ENCODE measurements around the gene SKI. TPM values are rescaled to one million over a fixed set of nuclear protein-coding genes. Genes with fewer than 3 reads are reported as not detected.

Gene SKI
- total RNA-seq, 1 experiment from 2014 or later = 89.5 TPM

DNA sequence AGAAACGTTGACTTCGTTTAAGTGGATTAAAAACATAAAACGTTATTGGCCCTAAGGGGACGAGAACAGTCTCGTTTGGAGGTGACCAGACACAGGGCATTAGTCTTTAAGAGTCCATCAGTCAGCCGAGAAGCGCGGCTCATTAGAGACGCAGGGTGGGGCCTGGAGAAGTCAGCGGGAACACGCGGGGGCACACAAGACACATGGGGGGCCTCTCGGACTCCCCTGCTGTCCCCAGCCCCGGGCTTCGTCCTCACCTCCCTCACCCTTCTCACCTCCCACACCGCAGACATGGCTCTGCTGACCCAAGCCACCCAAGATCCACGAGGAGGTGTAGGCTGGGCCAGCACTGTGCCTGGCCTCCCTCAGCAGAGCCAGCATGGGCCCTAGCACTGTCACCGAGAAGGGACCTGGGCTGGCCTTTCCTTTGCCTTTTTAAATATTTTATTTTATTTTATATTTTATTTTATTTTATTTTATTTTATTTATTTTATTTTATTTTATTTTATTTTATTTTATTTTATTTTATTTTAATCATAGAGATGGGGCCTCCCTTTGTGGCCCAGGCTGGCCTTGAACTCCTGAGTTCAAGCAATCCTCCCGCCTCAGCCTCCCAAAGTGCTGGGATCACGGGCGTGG, 114.4 kb downstream of the SKI start:
- no CpG with 5 or more reads among the region's 21 CpGs for WGBS (ENCODE audit: extremely low coverage, insufficient read length, low lambda C conversion rate)
- Mint-ChIP-seq H3K4me3 (no peak overlapping the region), H3K27me3 (ENCODE audit: low read depth) (no peaks in the 10 kb centered on the region)

More for the DNA sequence above, 114.4 kb downstream of the SKI start:
- Histone ChIP-seq H3T11ph (ENCODE audit: low read length) (no peak overlapping the region), H2AFZ (ENCODE audit: low read length) (no peak overlapping the region), H2BK20ac (ENCODE audit: low read depth, low read length, poor library complexity, severe bottlenecking) (no peak overlapping the region), H4K20me1 (ENCODE audit: control insufficient read depth, insufficient read depth, insufficient read length) (no peaks in the 10 kb centered on the region), H3K23ac (ENCODE audit: insufficient read length, low read depth, low read length) (no peak overlapping the region), H3K79me2 (ENCODE audit: insufficient read depth, low read length) (no peaks in the 10 kb centered on the region), H3K4ac (ENCODE audit: low read depth, low read length) (no peak overlapping the region), H3K9ac (ENCODE audit: extremely low read depth, insufficient read length, low read length) (no peak overlapping the region), H3K27ac (ENCODE audit: insufficient read length, low read depth, low read length) (no peak overlapping the region), H3K4me2 (ENCODE audit: insufficient read depth, insufficient read length, low read length) (no peak overlapping the region), H4K8ac (replicated peaks; ENCODE audit: insufficient read length, low read depth, low read length) (no peak overlapping the region), H2BK120ac (ENCODE audit: low read depth, low read length, poor library complexity, severe bottlenecking) (no peak overlapping the region), H3K14ac (ENCODE audit: insufficient read depth, low read length) (no peak overlapping the region; the same call in 1 of the 2 replicates), H2AK5ac (ENCODE audit: insufficient read length, low read length) (no peak overlapping the region), H2BK15ac (ENCODE audit: low read depth, low read length) (no peak overlapping the region), H2BK12ac (ENCODE audit: insufficient read length, low read depth, low read length) (no peak overlapping the region), H2BK5ac (ENCODE audit: insufficient read length, low read length) (no peak overlapping the region), H3K27me3 (ENCODE audit: insufficient read depth, low read length) (no peaks in the 10 kb centered on the region), H3K56ac (ENCODE audit: insufficient read length, low read depth, low read length) (no peak overlapping the region), H3K4me1 (ENCODE audit: insufficient read depth, low read length) (no peaks in the 10 kb centered on the region), H3K9me3 (ENCODE audit: control insufficient read depth, low read depth, low read length) (no peaks in the 10 kb centered on the region), H4K5ac (ENCODE audit: insufficient read length, low read depth, low read length) (no peak overlapping the region), H4K91ac (ENCODE audit: insufficient read length, low read depth, low read length) (no peak overlapping the region), H3K79me1 (ENCODE audit: insufficient read depth, low read depth, low read length, poor library complexity, severe bottlenecking) (no peaks in the 10 kb centered on the region), H3K23me2 (ENCODE audit: insufficient read length, low read depth, low read length, poor library complexity, severe bottlenecking) (no peaks in the 10 kb centered on the region), H3K18ac (ENCODE audit: insufficient read length, low read depth, low read length) (no peak overlapping the region)
- H3K9me3 Mint-ChIP-seq = no peaks in the 10 kb centered on the region
- no peaks in the 10 kb centered on the region for H3K36me3 Mint-ChIP-seq (ENCODE audit: insufficient read depth in 1 of 3, low read depth in 3 of 3)
- no peak for DNase-seq
- H3K4me1 Mint-ChIP-seq = peaks cover 0 to 3% of the 10 kb centered on the region in 2 experiments; a peak in 1 of 4 replicates
- H3K27ac Mint-ChIP-seq = no peak overlapping the region
- TF ChIP-seq, protein P1, sequence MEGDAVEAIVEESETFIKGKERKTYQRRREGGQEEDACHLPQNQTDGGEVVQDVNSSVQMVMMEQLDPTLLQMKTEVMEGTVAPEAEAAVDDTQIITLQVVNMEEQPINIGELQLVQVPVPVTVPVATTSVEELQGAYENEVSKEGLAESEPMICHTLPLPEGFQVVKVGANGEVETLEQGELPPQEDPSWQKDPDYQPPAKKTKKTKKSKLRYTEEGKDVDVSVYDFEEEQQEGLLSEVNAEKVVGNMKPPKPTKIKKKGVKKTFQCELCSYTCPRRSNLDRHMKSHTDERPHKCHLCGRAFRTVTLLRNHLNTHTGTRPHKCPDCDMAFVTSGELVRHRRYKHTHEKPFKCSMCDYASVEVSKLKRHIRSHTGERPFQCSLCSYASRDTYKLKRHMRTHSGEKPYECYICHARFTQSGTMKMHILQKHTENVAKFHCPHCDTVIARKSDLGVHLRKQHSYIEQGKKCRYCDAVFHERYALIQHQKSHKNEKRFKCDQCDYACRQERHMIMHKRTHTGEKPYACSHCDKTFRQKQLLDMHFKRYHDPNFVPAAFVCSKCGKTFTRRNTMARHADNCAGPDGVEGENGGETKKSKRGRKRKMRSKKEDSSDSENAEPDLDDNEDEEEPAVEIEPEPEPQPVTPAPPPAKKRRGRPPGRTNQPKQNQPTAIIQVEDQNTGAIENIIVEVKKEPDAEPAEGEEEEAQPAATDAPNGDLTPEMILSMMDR (conservative IDR thresholded peaks at IDR 0.05) = no peak
